Cardiac fibroblast (primary cell): ENCODE measurements around the gene PRPF19.
A peak's percentile ranks its signal among the peaks of the same experiment; 100 is the strongest.

Experiments used
- DNase-seq, 2 donors: peaks; one replicate each; pipeline versions ENCODE4 v3.0.0 to v3.0.0-alpha.2; 2010; ENCODE audit warnings: low read depth in 2 of 2
- H3K4me3 ChIP-seq, 2 donors: replicated peaks in 1 of 2; 1 replicate in 1 of 2; 2 replicates in 1 of 2; pipeline ENCODE4 v1.5.1; 2011; ENCODE audit warnings: low read depth in 2 of 2, low read length in 2 of 2, mild to moderate bottlenecking in 2 of 2, moderate library complexity in 1 of 2
- CTCF ChIP-seq: IDR thresholded peaks from one replicate; pipeline ENCODE4 v1.5.1; 2011; ENCODE audit warnings: low read depth, mild to moderate bottlenecking, low read length, inconsistent platforms

PRPF19 gene

GRCh38 chr11:60860943-60861342 lies 45.4 kb downstream of the PRPF19 start:
- no peak overlapping the region for H3K4me3 ChIP-seq
- peak in 1 of 2 donors; percentile 25 for DNase-seq
- TF ChIP-seq CTCF = no peak

- no peak for TF ChIP-seq CTCF
- no peak for DNase-seq
- no peak overlapping the region for H3K4me3 ChIP-seq
Measured at GRCh38 chr11:60859616-60860250, 46.7 kb downstream of the PRPF19 start.

GRCh38 chr11:60858731-60859464 lies 47.5 kb downstream of the PRPF19 start:
- no peak overlapping the region for H3K4me3 ChIP-seq
- TF ChIP-seq CTCF = no peak
- no peak for DNase-seq

GRCh38 chr11:60858236-60858635 lies 48.1 kb downstream of the PRPF19 start:
- DNase-seq = no peak
- no peak for TF ChIP-seq CTCF
- H3K4me3 ChIP-seq = no peak overlapping the region

GRCh38 chr11:60857378-60858232 lies 48.8 kb downstream of the PRPF19 start:
- peak in 1 of 2 donors; percentile 76 for DNase-seq
- no peak overlapping the region for H3K4me3 ChIP-seq
- TF ChIP-seq CTCF = no peak

- TF ChIP-seq CTCF = no peak
- DNase-seq = no peak
- H3K4me3 ChIP-seq = no peak within 1 kb of the TSS
Measured at GRCh38 chr11:60855726-60856633, 50.4 kb downstream of the PRPF19 start, which contains the start of gene PTGDR2. Gene PTGDR2 (minus strand): TSS chr11:60855950. CDS start chr11:60853722, 2,228 bp downstream.
